Lower leg skin (tissue), 3 donors: ENCODE results near the gene IDH3B.

Source experiments
- CTCF ChIP-seq, 3 donors: fragments of 450-650 bp; IDR thresholded peaks; one replicate each; pipeline ENCODE4 v1.5.1; 2016; ENCODE audit warnings: antibody characterized with exemption in 3 of 3, mild to moderate bottlenecking in 3 of 3, moderate library complexity in 2 of 3
- POLR2A ChIP-seq, 2 donors: fragments of 450-650 bp; IDR thresholded peaks; one replicate each; pipeline ENCODE4 v1.6.1; 2016 to 2017; ENCODE audit warnings: antibody characterized with exemption in 2 of 2, mild to moderate bottlenecking in 1 of 2, moderate library complexity in 1 of 2

GRCh38 chr20:2618815-2619214 lies 45.2 kb downstream of the IDH3B start:
- TF ChIP-seq CTCF (IDR thresholded peaks at IDR 0.05), result no peak
- TF ChIP-seq POLR2A (IDR thresholded peaks at IDR 0.05), result no peak
